Central memory CD8-positive, alpha-beta T cell (primary cell): ENCODE data around the gene TPRN.

Experiments used
- ATAC-seq: fragments of 150-1000 bp; cut with Tn5 transposase; replicated peaks from 2 replicates; pipeline ENCODE4 v1.10.0; 2022; ENCODE audit warnings: mild to moderate bottlenecking, moderate FRiP score, moderate number of reproducible peaks; ENCODE audit not compliant: poor library complexity, severe bottlenecking; ENCODE audit errors: extremely low read depth
- DNase-seq, 2 donors: peaks; one replicate each; pipeline ENCODE4 v3.0.0; 2021; ENCODE audit warnings: low spot score in 2 of 2
- H3K27ac Mint-ChIP-seq: one replicate; pipeline ENCODE4 v1.8.0; 2022; ENCODE audit warnings: low read depth, mild to moderate bottlenecking, moderate library complexity, mixed read lengths
- H3K27me3 Mint-ChIP-seq: one replicate; pipeline ENCODE4 v1.8.0; 2022; ENCODE audit warnings: mixed read lengths
- H3K36me3 Mint-ChIP-seq: one replicate; pipeline ENCODE4 v1.8.0; 2022; ENCODE audit warnings: mild to moderate bottlenecking, moderate library complexity, mixed read lengths; ENCODE audit not compliant: insufficient read depth
- H3K4me1 Mint-ChIP-seq: one replicate; pipeline ENCODE4 v1.8.0; 2022; ENCODE audit warnings: mixed read lengths
- H3K4me3 Mint-ChIP-seq: one replicate; pipeline ENCODE4 v1.8.0; 2022; ENCODE audit warnings: mild to moderate bottlenecking, moderate library complexity, mixed read lengths
- H3K9me3 Mint-ChIP-seq: one replicate; pipeline ENCODE4 v1.8.0; 2022; ENCODE audit warnings: mixed read lengths

The TPRN gene

DNA sequence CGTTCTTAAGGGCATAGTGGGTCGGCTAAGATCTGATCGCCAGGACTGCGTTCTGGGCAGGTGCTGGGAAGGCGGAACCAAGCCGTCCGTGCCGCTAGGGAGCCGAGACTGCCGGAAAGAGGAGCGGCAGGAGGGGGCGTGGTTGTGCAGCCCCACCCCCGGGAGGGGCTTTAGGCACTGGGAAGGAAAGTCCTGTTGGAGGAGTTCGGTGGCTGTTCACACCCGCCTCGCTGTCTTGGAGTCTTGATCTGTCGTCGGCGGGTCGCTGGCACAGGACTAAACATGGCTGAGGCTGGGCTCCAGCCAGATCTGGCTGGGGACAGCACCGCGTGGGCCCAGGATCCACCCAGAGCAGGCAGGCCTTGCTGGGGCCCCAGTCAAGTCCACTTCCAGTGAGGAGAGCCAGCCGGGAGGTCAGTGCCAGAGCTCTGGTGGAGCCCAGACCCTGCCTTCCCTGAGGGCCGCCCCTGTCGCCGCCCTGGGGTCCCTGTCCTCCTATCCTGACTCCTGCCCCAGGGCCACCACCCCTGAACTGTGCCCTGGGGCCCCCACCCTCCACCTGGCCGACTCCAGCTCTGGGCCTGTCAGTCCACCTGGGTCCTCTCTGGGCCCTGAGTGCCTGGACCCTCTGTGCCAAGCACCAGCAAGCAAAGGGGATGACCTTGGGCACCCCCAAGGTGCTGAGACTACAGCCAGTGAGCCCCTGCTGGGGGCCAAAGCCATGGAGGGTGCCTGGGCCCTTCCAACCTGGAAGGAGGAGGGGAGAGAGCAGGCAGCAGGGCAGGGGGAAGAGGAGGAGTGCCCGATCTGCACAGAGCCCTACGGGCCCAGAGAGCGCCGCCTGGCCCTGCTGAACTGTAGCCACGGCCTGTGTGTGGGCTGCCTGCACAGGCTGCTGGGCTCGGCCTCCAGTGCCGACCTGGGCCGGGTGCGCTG, 17.0 kb upstream of the TPRN start:
- H3K27ac Mint-ChIP-seq, result no peak overlapping the region
- H3K36me3 Mint-ChIP-seq, result peaks cover 7% of the 10 kb centered on the region
- no peak overlapping the region for H3K4me3 Mint-ChIP-seq
- DNase-seq, result no peak
- no peaks in the 10 kb centered on the region for H3K4me1 Mint-ChIP-seq
- no peak for ATAC-seq
- H3K27me3 Mint-ChIP-seq, result no peaks in the 10 kb centered on the region
- H3K9me3 Mint-ChIP-seq, result no peaks in the 10 kb centered on the region

DNA sequence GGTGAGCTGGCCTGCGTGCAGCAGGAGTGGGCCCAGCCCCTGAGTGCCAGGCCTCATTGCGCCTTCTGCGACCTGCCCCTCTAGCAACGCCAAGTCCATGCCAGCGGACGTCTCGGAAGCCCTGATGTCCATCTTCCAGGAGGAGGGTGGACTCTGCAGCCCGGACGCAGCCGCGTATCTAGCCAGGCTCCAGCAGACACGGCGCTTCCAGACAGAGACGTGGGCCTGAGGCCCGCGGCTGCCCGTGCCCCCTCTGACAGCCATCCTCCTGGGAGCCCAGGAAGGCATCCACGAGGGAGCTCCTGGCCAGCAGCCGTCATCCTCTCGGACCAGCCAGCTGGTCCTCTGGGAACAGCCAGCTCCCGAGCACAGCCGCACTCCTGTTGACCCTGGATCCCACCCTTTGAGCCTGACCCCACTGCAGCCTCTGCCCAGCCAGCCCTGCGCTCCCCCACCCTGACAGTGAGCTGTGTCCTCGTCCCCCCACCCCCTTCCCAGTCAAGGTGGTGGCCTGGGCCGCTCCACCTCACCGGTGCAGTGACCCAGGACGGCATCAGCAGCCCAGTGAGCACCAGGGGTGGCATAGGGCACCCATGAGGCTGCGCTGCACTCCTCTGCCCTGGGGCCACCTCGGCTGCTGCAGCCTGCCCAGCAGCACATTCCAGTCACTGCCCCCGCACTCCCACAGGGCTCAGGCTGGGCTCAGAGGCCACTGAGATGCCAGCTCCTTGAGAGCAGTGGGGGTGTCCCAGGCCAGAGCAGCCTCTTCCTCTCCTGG, 15.8 kb upstream of the TPRN start:
- DNase-seq, result no peak
- no peak for ATAC-seq
- Mint-ChIP-seq H3K27me3 (no peaks in the 10 kb centered on the region), H3K4me3 (no peak overlapping the region), H3K36me3 (peaks cover 7% of the 10 kb centered on the region), H3K4me1 (no peaks in the 10 kb centered on the region), H3K27ac (no peak overlapping the region), H3K9me3 (no peaks in the 10 kb centered on the region)

DNA sequence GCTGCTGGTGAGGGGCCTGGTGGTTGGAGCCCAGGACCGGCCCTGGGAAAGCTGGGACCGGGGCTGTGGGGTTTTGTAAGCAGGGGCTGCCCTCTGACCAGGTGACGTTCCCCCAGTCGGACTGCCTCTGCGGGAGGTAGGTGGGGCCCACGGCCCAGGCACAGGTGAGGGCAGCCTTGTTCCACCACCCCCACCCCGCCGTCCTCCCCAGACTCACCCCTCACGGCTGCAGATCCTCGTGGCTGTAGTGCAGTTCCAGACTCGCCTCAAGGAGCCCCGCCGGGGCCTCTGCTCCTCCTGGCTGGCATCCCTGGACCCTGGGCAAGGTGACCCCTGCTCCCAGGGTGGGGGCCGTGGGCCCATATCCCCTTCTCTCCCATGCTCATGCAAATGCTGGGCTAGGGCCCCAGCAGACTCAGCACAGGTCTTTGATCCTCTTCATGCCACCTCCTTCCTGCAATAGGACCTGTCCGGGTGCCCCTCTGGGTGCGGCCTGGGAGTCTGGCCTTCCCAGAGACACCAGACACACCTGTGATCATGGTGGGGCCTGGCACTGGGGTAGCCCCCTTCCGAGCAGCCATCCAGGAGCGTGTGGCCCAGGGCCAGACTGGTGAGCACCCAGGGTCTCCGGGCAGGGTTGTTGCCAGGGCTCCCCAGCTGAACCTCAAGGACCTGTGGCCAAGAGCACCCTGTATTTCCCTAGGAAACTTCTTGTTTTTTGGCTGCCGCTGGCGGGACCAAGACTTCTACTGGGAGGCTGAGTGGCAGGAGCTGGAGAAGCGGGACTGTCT, 14.8 kb upstream of the TPRN start:
- H3K27me3 Mint-ChIP-seq, result no peaks in the 10 kb centered on the region
- H3K27ac Mint-ChIP-seq, result no peak overlapping the region
- no peak overlapping the region for H3K4me3 Mint-ChIP-seq
- peaks cover 6% of the 10 kb centered on the region for H3K4me1 Mint-ChIP-seq
- DNase-seq (no peak), ATAC-seq (no peak)
- H3K9me3 Mint-ChIP-seq, result no peaks in the 10 kb centered on the region
- peaks cover 7% of the 10 kb centered on the region for H3K36me3 Mint-ChIP-seq

GRCh38 chr9:137214620-137215019, 14.1 kb upstream of the TPRN start:
- no peak overlapping the region for H3K27ac Mint-ChIP-seq
- H3K27me3 Mint-ChIP-seq, result no peaks in the 10 kb centered on the region
- ATAC-seq (no peak), DNase-seq (no peak)
- peaks cover 7% of the 10 kb centered on the region for H3K36me3 Mint-ChIP-seq
- peaks cover 6% of the 10 kb centered on the region for H3K4me1 Mint-ChIP-seq
- no peak overlapping the region for H3K4me3 Mint-ChIP-seq
- no peaks in the 10 kb centered on the region for H3K9me3 Mint-ChIP-seq

DNA sequence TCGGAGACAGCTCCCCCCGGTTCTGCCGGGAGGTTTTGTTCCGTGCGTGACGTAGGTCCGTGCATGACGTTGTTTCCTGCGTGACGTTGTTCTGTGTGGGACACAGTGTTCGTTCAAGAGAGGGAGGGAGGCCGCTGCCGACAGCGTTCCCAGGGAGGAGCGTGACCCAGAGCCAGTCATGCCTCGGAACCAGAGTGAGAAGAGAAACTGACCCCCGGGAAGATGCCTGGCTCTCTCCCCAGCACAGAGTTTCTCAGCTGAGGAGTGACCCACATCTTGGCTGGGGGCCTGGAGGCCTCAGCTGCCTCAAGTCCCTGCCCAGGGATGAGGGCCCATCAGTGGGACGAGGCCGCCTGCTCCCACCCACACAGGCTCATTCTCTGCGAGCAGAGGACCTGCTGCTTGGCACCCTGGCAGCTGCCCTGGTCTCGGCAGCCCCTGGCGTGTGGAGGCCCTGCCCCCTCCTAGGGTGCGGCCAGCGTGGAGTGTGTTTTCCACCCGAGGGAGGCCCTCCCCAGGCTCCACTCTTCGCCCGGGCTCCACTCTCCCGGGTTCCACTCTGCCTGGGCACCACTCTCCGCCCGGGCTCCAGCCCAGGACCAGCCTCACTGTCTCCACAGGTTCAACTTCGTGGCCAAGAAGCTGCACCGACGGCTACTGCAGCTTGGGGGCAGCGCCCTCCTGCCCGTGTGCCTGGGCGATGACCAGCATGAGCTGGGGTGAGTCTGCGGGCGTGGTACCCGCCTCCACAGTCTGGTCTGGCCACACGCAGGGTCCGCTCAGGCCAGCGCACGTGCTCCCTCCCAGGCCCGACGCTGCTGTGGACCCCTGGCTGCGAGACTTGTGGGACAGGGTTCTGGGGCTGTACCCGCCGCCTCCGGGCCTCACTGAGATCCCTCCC, 12.9 kb upstream of the TPRN start:
- Mint-ChIP-seq H3K4me1 (peaks cover 6% of the 10 kb centered on the region), H3K27me3 (no peaks in the 10 kb centered on the region), H3K27ac (peak overlapping the region; percentile 38), H3K9me3 (no peaks in the 10 kb centered on the region), H3K4me3 (no peak overlapping the region), H3K36me3 (peaks cover 8% of the 10 kb centered on the region)
- DNase-seq (no peak), ATAC-seq (no peak)

DNA sequence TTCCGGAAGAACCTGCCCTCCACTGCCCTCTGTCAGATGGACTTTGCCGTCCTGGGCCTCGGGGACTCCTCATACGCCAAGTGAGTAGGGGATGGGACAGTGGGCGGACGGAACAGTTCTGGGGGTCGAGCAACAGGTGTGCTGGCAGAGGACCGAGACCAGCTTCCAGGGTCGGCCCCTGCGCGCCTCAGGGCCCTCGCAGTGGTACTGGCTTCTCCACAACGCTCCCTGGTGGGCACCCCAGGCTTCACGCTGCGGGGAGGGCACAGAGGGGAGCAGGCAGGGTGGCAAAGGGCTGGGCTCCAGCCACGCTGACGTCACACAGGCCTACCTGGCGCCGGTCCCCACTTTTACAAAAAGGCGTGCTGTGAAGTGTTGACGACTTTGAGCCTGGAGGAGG, 12.0 kb upstream of the TPRN start:
- Mint-ChIP-seq H3K9me3 (no peaks in the 10 kb centered on the region), H3K4me1 (peaks cover 10% of the 10 kb centered on the region), H3K27ac (peak overlapping the region; percentile 38), H3K27me3 (no peaks in the 10 kb centered on the region), H3K36me3 (peaks cover 11% of the 10 kb centered on the region), H3K4me3 (no peak overlapping the region)
- ATAC-seq, result no peak
- DNase-seq, result no peak

DNA sequence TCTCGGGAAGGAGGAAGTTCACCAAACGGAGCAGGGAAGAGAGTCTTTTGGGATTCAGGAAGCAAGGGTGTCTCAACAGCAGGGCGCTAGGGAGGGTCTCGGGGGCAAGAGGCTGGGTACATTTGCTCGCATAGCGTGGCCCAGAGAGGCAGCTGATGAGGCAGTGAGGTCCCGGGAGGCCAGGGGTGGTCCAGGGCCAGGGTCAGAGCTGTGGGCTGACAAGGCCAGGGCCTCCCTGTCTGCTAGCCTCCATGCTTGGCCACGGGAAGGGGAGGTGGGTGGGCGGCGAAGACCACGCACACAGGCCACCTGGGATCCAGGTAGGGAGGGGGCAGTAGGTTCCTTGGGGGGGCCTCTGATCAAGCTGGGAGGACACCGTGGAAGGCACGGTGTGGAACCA, 11.0 kb upstream of the TPRN start:
- no peaks in the 10 kb centered on the region for H3K27me3 Mint-ChIP-seq

DNA sequence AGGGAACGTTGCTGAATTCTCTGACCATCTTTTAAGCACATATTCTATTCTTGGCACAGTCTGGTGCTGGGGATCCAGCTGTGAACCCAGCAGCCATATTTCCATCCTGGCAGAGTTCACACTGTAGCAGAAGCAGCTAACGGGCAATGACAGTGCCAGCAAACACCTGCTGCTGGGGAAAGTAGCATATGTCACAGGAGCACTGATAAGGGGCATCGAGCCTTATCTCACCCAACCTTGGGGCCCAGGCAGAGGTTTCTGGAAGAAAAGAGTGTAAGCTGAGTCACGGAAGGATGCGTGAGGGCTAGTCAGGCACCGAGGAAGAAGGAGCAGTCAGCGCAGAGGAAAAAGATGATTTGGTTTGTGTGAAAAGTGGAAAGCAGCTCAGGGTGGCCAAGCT, 6.1 kb upstream of the TPRN start:
- DNase-seq, result no peak
- no peaks in the 10 kb centered on the region for H3K9me3 Mint-ChIP-seq
- no peaks in the 10 kb centered on the region for H3K27me3 Mint-ChIP-seq
- peak overlapping the region; percentile 90 for H3K4me3 Mint-ChIP-seq
- no peak for ATAC-seq
- H3K27ac Mint-ChIP-seq, result peak overlapping the region; percentile 94
- peaks cover 18% of the 10 kb centered on the region for H3K36me3 Mint-ChIP-seq
- H3K4me1 Mint-ChIP-seq, result peaks cover 50% of the 10 kb centered on the region

More for the DNA sequence above, 11.0 kb upstream of the TPRN start:
- Mint-ChIP-seq H3K4me1 (peaks cover 19% of the 10 kb centered on the region), H3K9me3 (no peaks in the 10 kb centered on the region), H3K36me3 (peaks cover 11% of the 10 kb centered on the region), H3K27ac (no peak overlapping the region), H3K4me3 (no peak overlapping the region)
- DNase-seq (no peak), ATAC-seq (no peak)

GRCh38 chr9:137205126-137206069, 4.9 kb upstream of the TPRN start, which contains the start of the genes NDOR1 and TMEM203:
Gene NDOR1, plus strand, starts transcription at chr9:137205700. Its CDS starts 78 bp downstream, at chr9:137205778.
Gene TMEM203, minus strand, starts transcription at chr9:137205648. Its CDS starts 234 bp downstream, at chr9:137205414.
- no peaks in the 10 kb centered on the region for H3K27me3 Mint-ChIP-seq
- H3K4me3 Mint-ChIP-seq, result peak within 1 kb of the TSS; percentile 90
- H3K27ac Mint-ChIP-seq, result peak within 1 kb of the TSS; percentile 94
- H3K36me3 Mint-ChIP-seq, result peaks cover 22% of the 10 kb centered on the region
- no peaks in the 10 kb centered on the region for H3K9me3 Mint-ChIP-seq
- H3K4me1 Mint-ChIP-seq, result peaks cover 48% of the 10 kb centered on the region
- peak; percentile 87 to 88 for DNase-seq
- peak; percentile 50 for ATAC-seq

GRCh38 chr9:137204731-137205125, 4.2 kb upstream of the TPRN start:
- DNase-seq (no peak), ATAC-seq (no peak)
- Mint-ChIP-seq H3K36me3 (peaks cover 22% of the 10 kb centered on the region), H3K27me3 (no peaks in the 10 kb centered on the region), H3K27ac (peak overlapping the region; percentile 94), H3K4me1 (peaks cover 48% of the 10 kb centered on the region), H3K9me3 (no peaks in the 10 kb centered on the region), H3K4me3 (peak overlapping the region; percentile 90)

GRCh38 chr9:137202966-137203365, 2.4 kb upstream of the TPRN start:
- H3K27me3 Mint-ChIP-seq, result no peaks in the 10 kb centered on the region
- no peak overlapping the region for H3K4me3 Mint-ChIP-seq
- peaks cover 48% of the 10 kb centered on the region for H3K4me1 Mint-ChIP-seq
- peaks cover 20% of the 10 kb centered on the region for H3K36me3 Mint-ChIP-seq
- no peak for ATAC-seq
- H3K9me3 Mint-ChIP-seq, result no peaks in the 10 kb centered on the region
- no peak for DNase-seq
- no peak overlapping the region for H3K27ac Mint-ChIP-seq
